IMR-90 (cell line): ENCODE measurements around the gene LCNL1. TPM values are rescaled to one million over a fixed set of nuclear protein-coding genes. Genes with fewer than 3 reads are reported as not detected.

Experiments used
- ATAC-seq: fragments of 200-7000 bp; cut with Tn5 transposase; 2 replicates; pipeline ENCODE4 v1.9.1; 2020; ENCODE audit warnings: low read depth, mild to moderate bottlenecking, moderate library complexity
- BruUV-seq: library from RNA; stranded (reverse); fragments of 400-500 nt; replicated peaks from 2 replicates; lab custom pipeline; 2021; lab: Mats Ljungman, UMichigan
- CTCF ChIA-PET: fragments of 300-600 bp; formaldehyde crosslinking; extraction: SDS; loops from one replicate; lab custom pipeline; 2021; ENCODE audit warnings: antibody characterized with exemption; lab: Yijun Ruan, JAX
- POLR2A ChIA-PET: fragments of 300-600 bp; sonication (Branson Sonifier 250); formaldehyde crosslinking; loops from one replicate; lab custom pipeline; 2022; ENCODE audit warnings: antibody characterized with exemption; ENCODE audit not compliant: unreplicated experiment; lab: Charles Lee
- DNase-seq: peaks from one replicate; pipeline ENCODE4 v3.0.0; 2013
- H2AFZ ChIP-seq: replicated peaks from 2 replicates; pipeline ENCODE3; 2013; ENCODE audit warnings: low read length, mild to moderate bottlenecking; ENCODE audit not compliant: poor library complexity
- H2AK5ac ChIP-seq: 2 replicates; pipeline ENCODE4 v1.6.1; 2013; ENCODE audit warnings: low read depth, low read length, inconsistent platforms
- H2AK9ac ChIP-seq: replicated peaks from 2 replicates; pipeline ENCODE3; 2013; ENCODE audit warnings: mild to moderate bottlenecking, low read depth, low read length, moderate library complexity; ENCODE audit not compliant: poor library complexity
- H2BK120ac ChIP-seq: 2 replicates; pipeline ENCODE4 v1.6.1; 2013; ENCODE audit warnings: low read depth, low read length, inconsistent platforms
- H2BK15ac ChIP-seq: 3 replicates; pipeline ENCODE4 v1.6.1; 2013; ENCODE audit warnings: low read depth, low read length, inconsistent platforms
- H2BK20ac ChIP-seq: 2 replicates; pipeline ENCODE4 v1.6.1; 2013; ENCODE audit warnings: low read depth, mild to moderate bottlenecking, inconsistent platforms, low read length, moderate library complexity
- H2BK5ac ChIP-seq: 2 replicates; pipeline ENCODE4 v1.6.1; 2013; ENCODE audit warnings: mild to moderate bottlenecking, low read depth, low read length, inconsistent platforms; ENCODE audit not compliant: poor library complexity, severe bottlenecking
- H3K14ac ChIP-seq: replicated peaks from 2 replicates; pipeline ENCODE4 v1.6.1; 2013; ENCODE audit warnings: low read depth, low read length, inconsistent platforms
- H3K18ac ChIP-seq: 2 replicates; pipeline ENCODE4 v1.6.1; 2013; ENCODE audit warnings: low read depth, low read length, control low read depth
- H3K23ac ChIP-seq: 2 replicates; pipeline ENCODE4 v1.6.1; 2013; ENCODE audit warnings: low read depth, low read length, inconsistent platforms
- H3K27ac ChIP-seq: 2 replicates; pipeline ENCODE4 v1.5.1; 2013; ENCODE audit warnings: mild to moderate bottlenecking, control low read depth, low read length; ENCODE audit not compliant: insufficient read depth
- H3K27me3 ChIP-seq: 2 replicates; pipeline ENCODE4 v1.6.1; 2013; ENCODE audit warnings: low read length; ENCODE audit not compliant: control insufficient read depth, insufficient read depth
- H3K36me3 ChIP-seq: 2 replicates; pipeline ENCODE4 v1.6.1; 2013; ENCODE audit warnings: low read length, mixed read lengths; ENCODE audit not compliant: control insufficient read depth, insufficient read depth
- H3K4ac ChIP-seq: 2 replicates; pipeline ENCODE4 v1.6.1; 2013; ENCODE audit warnings: low read depth, low read length, inconsistent platforms
- H3K4me1 ChIP-seq: 2 replicates; pipeline ENCODE4 v1.6.1; 2013; ENCODE audit warnings: low read length, mixed read lengths; ENCODE audit not compliant: control insufficient read depth, insufficient read depth
- H3K4me2 ChIP-seq: 2 replicates; pipeline ENCODE4 v1.6.1; 2013; ENCODE audit warnings: low read depth, mild to moderate bottlenecking, control low read depth, low read length, moderate library complexity
- H3K4me3 ChIP-seq: 2 replicates; pipeline ENCODE4 v1.5.1; 2013; ENCODE audit warnings: low read depth, mild to moderate bottlenecking, control low read depth, low read length, moderate library complexity; ENCODE audit not compliant: insufficient read depth
- H3K56ac ChIP-seq: 2 replicates; pipeline ENCODE4 v1.6.1; 2013; ENCODE audit warnings: low read length, inconsistent platforms; ENCODE audit not compliant: insufficient read depth; ENCODE audit errors: extremely low read depth
- H3K79me1 ChIP-seq, 2 experiments: 2 replicates each; pipeline ENCODE4 v1.6.1; 2013; ENCODE audit warnings: low read length in 2 of 2, inconsistent platforms in 1 of 2, low read depth in 1 of 2
- H3K9ac ChIP-seq: 2 replicates; pipeline ENCODE4 v1.6.1; 2013; ENCODE audit warnings: low read depth, low read length, control low read depth
- H3K9me1 ChIP-seq: 2 replicates; pipeline ENCODE4 v1.6.1; 2013; ENCODE audit warnings: low read length, inconsistent platforms; ENCODE audit not compliant: insufficient read depth
- H3K9me3 ChIP-seq: 2 replicates; pipeline ENCODE4 v1.6.1; 2013; ENCODE audit warnings: low read length; ENCODE audit not compliant: control insufficient read depth, insufficient read depth
- H4K20me1 ChIP-seq: 2 replicates; pipeline ENCODE4 v1.6.1; 2013; ENCODE audit warnings: low read length, inconsistent platforms; ENCODE audit not compliant: insufficient read depth
- H4K5ac ChIP-seq: 2 replicates; pipeline ENCODE4 v1.6.1; 2013; ENCODE audit warnings: mild to moderate bottlenecking, low read depth, low read length, control low read depth
- H4K8ac ChIP-seq, 2 experiments: 2 replicates each; pipeline ENCODE4 v1.6.1; 2013; ENCODE audit warnings: low read depth in 2 of 2, low read length in 2 of 2, control low read depth in 1 of 2, inconsistent platforms in 1 of 2
- H4K91ac ChIP-seq: 2 replicates; pipeline ENCODE4 v1.6.1; 2013; ENCODE audit warnings: low read depth, low read length, inconsistent platforms; ENCODE audit not compliant: insufficient read depth
- BHLHE40 ChIP-seq: fragments of 150-350 bp; IDR thresholded peaks from 2 replicates; pipeline ENCODE4 v1.6.1; 2016; ENCODE audit warnings: mild to moderate bottlenecking, low read depth, low read length
- CHD1 ChIP-seq: IDR thresholded peaks from 2 replicates; pipeline ENCODE4 v1.6.1; 2012; ENCODE audit warnings: low read depth, low read length, improper control_type of control experiment
- MAFK ChIP-seq: IDR thresholded peaks from 2 replicates; pipeline ENCODE4 v1.6.1; 2012; ENCODE audit warnings: low read depth, low read length, improper control_type of control experiment
- POLR2A ChIP-seq: IDR thresholded peaks from 2 replicates; pipeline ENCODE4 v1.6.1; 2012; ENCODE audit warnings: mild to moderate bottlenecking, low read depth, low read length
- RAD21 ChIP-seq: IDR thresholded peaks from 2 replicates; pipeline ENCODE4 v1.6.1; 2012; ENCODE audit warnings: low read length, improper control_type of control experiment
- RCOR1 ChIP-seq: IDR thresholded peaks from 2 replicates; pipeline ENCODE4 v1.6.1; 2012; ENCODE audit warnings: mild to moderate bottlenecking, low read length, improper control_type of control experiment; ENCODE audit not compliant: insufficient replicate concordance
- whole genome bisulfite sequencing, 2 experiments: methylation state at CpG; one replicate each; pipeline versions ENCODE4 v1.1.5 to v1.1.7; 2013; ENCODE audit warnings: missing lambda C conversion rate in 2 of 2; ENCODE audit not compliant: insufficient read length in 1 of 2; ENCODE audit errors: extremely low coverage in 2 of 2; 5-methylcytosine and 5-hydroxymethylcytosine counted together
- dilution Hi-C: fragments of 300-500 bp; cut with HindIII; formaldehyde crosslinking; loops from one replicate; pipeline ENCODE4 v1.14.3; 2018; ENCODE audit warnings: low sequenced_read_pairs; ENCODE audit not compliant: unreplicated experiment
- in situ Hi-C: fragments of 300-500 bp; cut with MboI; formaldehyde crosslinking; loops from 3 replicates; pipeline ENCODE4 v1.14.3; 2019; ENCODE audit warnings: low sequenced_read_pairs, inconsistent platforms, mixed read lengths
- intact Hi-C: fragments of 100-400 bp; cut with micrococcal nuclease; formaldehyde crosslinking; loops from 2 replicates; pipeline ENCODE4 v1.10.0; 2022
- polyA plus RNA-seq, 3 experiments: library from polyadenylated mRNA; depleted of rRNA; stranded (reverse); fragments of >200 nt; gene quantifications; 2 replicates each; pipeline ENCODE4 v1.2.3, GENCODE V29; 2012; ENCODE audit warnings: low replicate concordance in 1 of 3
- total RNA-seq: library from RNA; depleted of rRNA; stranded (reverse); fragments of >200 nt; gene quantifications from 2 replicates; pipeline ENCODE4 v1.2.3, GENCODE V29; 2012

The LCNL1 gene
- total and polyA plus RNA-seq, 2 of the 4 experiments (the other 2 are of a cell fraction): 0.15 TPM; not detected in 1

GRCh38 chr9:136972743-136973142 lies 10.1 kb upstream of the LCNL1 start:
- no peak overlapping the region for H2BK5ac ChIP-seq

More at GRCh38 chr9:136972743-136973142, 10.1 kb upstream of the LCNL1 start:
- Histone ChIP-seq H3K36me3 (no peaks in the 10 kb centered on the region), H3K56ac (no peak overlapping the region), H2BK120ac (no peak overlapping the region), H2AK5ac (no peak overlapping the region), H4K5ac (no peak overlapping the region), H3K14ac (no peak overlapping the region), H3K18ac (no peak overlapping the region), H2BK20ac (no peak overlapping the region), H3K9me3 (no peaks in the 10 kb centered on the region), H3K27ac (no peak overlapping the region), H3K23ac (no peak overlapping the region), H3K4me3 (no peak overlapping the region), H3K27me3 (peaks cover 17% of the 10 kb centered on the region; the same call in 1 of the 2 replicates), H3K9ac (no peak overlapping the region), H4K20me1 (no peaks in the 10 kb centered on the region), H3K4ac (no peak overlapping the region), H3K4me2 (no peak overlapping the region), H4K91ac (no peak overlapping the region), H2AFZ (no peak overlapping the region), H3K79me1 (no peaks in the 10 kb centered on the region), H3K4me1 (peaks cover 7% of the 10 kb centered on the region; the same call in 1 of the 2 replicates), H3K9me1 (no peaks in the 10 kb centered on the region), H4K8ac (no peak overlapping the region), H2AK9ac (no peak overlapping the region), H2BK15ac (no peak overlapping the region)
- no peak for TF ChIP-seq RCOR1
- TF ChIP-seq MAFK: no peak
- TF ChIP-seq RAD21: no peak
- no peak for TF ChIP-seq CHD1
- TF ChIP-seq POLR2A: no peak
- TF ChIP-seq BHLHE40: no peak
- intact Hi-C loops (no loop called here), dilution Hi-C loops (no loop called here), in situ Hi-C loops (no loop called here)
- POLR2A ChIA-PET: no interaction called here
- DNase-seq (no peak), ATAC-seq (no peak)
- CTCF ChIA-PET: no interaction called here
- no CpG with 5 or more reads among the region's 13 CpGs for WGBS, 2 experiments
- no TSS peak for BruUV-seq
